Measurements from ENCODE around the gene SMARCC2. TPM values are rescaled to one million over a fixed set of nuclear protein-coding genes. Genes with fewer than 3 reads are reported as not detected.

SMARCC2 gene
- 24.9 and 27.1 TPM in 2 replicates for total RNA-seq (2012; rRNA removed)

GRCh38 chr12:56189099-56189917, at the start of gene SMARCC2:
Gene SMARCC2 (minus strand): TSS chr12:56189483. CDS start chr12:56189461, 22 bp downstream.
- Histone ChIP-seq H3K9me3 (replicated peaks; ENCODE audit: low read length) (no peaks in the 10 kb centered on the region), H3K4me2 (ENCODE audit: low read length) (peak within 1 kb of the TSS; percentile 94), H3K27me3 (ENCODE audit: control insufficient read depth, insufficient read depth, low read length) (no peaks in the 10 kb centered on the region), H3K4me3 (ENCODE audit: low read length) (peak within 1 kb of the TSS; percentile 90), H3K36me3 (ENCODE audit: insufficient read depth, low read length) (peaks cover 20% of the 10 kb centered on the region), H3K4me1 (ENCODE audit: control insufficient read depth, insufficient read depth, low read length) (peaks cover 16% of the 10 kb centered on the region), H3K9ac (ENCODE audit: low read depth, low read length) (peak within 1 kb of the TSS; percentile 89)

GRCh38 chr12:56237552-56237951, 48.3 kb upstream of the SMARCC2 start:
- H3K4me3 ChIP-seq (ENCODE audit: low read length) = no peak overlapping the region
- no peaks in the 10 kb centered on the region for H3K4me1 ChIP-seq (ENCODE audit: control insufficient read depth, insufficient read depth, low read length)
- no peak overlapping the region for H3K4me2 ChIP-seq (ENCODE audit: low read length)
- no peak overlapping the region for H3K9ac ChIP-seq (ENCODE audit: low read depth, low read length)
- no peaks in the 10 kb centered on the region for H3K9me3 ChIP-seq (replicated peaks; ENCODE audit: low read length)
- H3K27me3 ChIP-seq (ENCODE audit: control insufficient read depth, insufficient read depth, low read length) = no peaks in the 10 kb centered on the region
- H3K36me3 ChIP-seq (ENCODE audit: insufficient read depth, low read length) = peaks cover 50% of the 10 kb centered on the region

DNA sequence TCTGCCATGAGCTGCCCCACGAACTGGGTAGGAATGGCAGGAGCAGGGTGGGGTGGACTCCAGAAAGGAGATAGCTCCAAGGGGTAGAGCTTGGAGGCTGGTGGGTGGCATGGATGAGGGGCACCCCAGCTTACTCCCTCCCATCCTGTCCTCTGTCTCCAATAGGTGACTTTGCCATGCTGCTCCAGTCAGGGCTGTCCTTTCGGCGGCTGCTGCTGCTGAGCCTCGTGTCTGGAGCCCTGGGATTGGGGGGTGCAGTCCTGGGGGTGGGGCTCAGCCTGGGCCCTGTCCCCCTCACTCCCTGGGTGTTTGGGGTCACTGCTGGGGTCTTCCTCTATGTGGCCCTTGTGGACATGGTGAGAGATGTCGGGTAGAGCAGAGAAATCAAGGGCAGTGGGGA, 47.7 kb upstream of the SMARCC2 start:
- H3K27me3 ChIP-seq (ENCODE audit: control insufficient read depth, insufficient read depth, low read length) = no peaks in the 10 kb centered on the region
- H3K4me2 ChIP-seq (ENCODE audit: low read length) = no peak overlapping the region
- no peaks in the 10 kb centered on the region for H3K9me3 ChIP-seq (replicated peaks; ENCODE audit: low read length)
- no peak overlapping the region for H3K9ac ChIP-seq (ENCODE audit: low read depth, low read length)
- H3K4me1 ChIP-seq (ENCODE audit: control insufficient read depth, insufficient read depth, low read length) = no peaks in the 10 kb centered on the region
- no peak overlapping the region for H3K4me3 ChIP-seq (ENCODE audit: low read length)
- H3K36me3 ChIP-seq (ENCODE audit: insufficient read depth, low read length) = peaks cover 44% of the 10 kb centered on the region

DNA sequence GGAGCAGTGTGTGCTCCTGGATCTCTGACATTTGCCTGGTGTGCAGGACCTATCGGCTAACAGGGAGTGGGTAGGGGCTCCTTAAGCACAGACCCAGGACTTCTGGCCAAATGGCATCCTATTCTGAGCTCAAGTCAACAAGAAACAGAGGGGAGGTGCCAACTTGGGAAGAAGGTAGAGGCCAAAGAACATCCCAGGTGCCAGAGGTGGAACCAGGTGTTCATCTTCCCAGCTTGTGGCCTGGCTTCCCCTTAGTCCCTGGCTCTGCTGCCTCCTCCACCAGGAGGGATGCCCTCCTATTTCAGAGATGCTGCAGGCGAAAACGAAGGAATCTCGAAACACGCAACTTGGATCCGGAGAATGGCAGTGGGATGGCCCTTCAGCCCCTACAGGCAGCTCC, 46.8 kb upstream of the SMARCC2 start:
- no peak overlapping the region for H3K4me2 ChIP-seq (ENCODE audit: low read length)
- no peaks in the 10 kb centered on the region for H3K4me1 ChIP-seq (ENCODE audit: control insufficient read depth, insufficient read depth, low read length)
- no peaks in the 10 kb centered on the region for H3K27me3 ChIP-seq (ENCODE audit: control insufficient read depth, insufficient read depth, low read length)
- H3K36me3 ChIP-seq (ENCODE audit: insufficient read depth, low read length) = peaks cover 37% of the 10 kb centered on the region
- no peaks in the 10 kb centered on the region for H3K9me3 ChIP-seq (replicated peaks; ENCODE audit: low read length)
- H3K4me3 ChIP-seq (ENCODE audit: low read length) = no peak overlapping the region
- H3K9ac ChIP-seq (ENCODE audit: low read depth, low read length) = no peak overlapping the region

DNA sequence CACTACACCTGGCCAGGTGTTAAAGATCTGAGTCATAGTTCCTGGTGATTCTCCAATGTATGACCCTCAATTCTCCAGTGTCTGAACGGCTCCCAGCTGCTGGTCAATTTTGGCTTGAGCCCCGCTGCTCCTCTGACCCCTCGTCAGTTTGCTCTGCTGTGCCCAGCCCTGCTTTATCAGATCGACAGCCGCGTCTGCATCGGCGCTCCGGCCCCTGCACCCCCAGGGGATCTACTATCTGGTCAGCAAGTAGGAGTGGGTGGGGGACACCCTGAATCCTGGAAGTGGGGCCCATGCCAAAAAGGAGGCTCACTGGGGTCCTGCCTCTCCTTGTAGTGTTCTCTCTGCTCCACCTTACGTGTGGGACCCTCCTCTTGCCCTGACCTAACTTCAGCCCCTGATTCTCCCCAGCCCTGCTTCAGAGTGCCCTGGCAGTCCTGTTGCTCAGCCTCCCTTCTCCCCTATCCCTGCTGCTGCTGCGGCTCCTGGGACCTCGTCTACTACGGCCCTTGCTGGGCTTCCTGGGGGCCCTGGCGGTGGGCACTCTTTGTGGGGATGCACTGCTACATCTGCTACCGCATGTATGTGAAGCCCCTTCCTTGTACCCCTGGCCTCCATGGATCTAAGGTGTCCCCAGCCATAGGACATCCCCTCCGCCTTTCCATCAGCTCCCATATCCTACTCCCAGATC, 45.6 kb upstream of the SMARCC2 start:
- Histone ChIP-seq H3K4me2 (ENCODE audit: low read length) (no peak overlapping the region), H3K36me3 (ENCODE audit: insufficient read depth, low read length) (peaks cover 29% of the 10 kb centered on the region), H3K27me3 (ENCODE audit: control insufficient read depth, insufficient read depth, low read length) (no peaks in the 10 kb centered on the region), H3K9ac (ENCODE audit: low read depth, low read length) (no peak overlapping the region), H3K4me1 (ENCODE audit: control insufficient read depth, insufficient read depth, low read length) (no peaks in the 10 kb centered on the region), H3K9me3 (replicated peaks; ENCODE audit: low read length) (no peaks in the 10 kb centered on the region), H3K4me3 (ENCODE audit: low read length) (no peak overlapping the region)

DNA sequence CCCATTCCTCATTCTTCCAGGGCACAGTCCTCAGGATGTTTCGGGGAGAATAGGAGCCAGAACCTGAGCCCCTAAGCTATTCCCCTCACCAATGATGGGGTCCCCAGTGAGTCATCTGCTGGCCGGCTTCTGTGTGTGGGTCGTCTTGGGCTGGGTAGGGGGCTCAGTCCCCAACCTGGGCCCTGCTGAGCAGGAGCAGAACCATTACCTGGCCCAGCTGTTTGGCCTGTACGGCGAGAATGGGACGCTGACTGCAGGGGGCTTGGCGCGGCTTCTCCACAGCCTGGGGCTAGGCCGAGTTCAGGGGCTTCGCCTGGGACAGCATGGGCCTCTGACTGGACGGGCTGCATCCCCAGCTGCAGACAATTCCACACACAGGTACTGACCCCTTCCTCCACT, 41.9 kb upstream of the SMARCC2 start:
- H3K36me3 ChIP-seq (ENCODE audit: insufficient read depth, low read length) = peaks cover 4% of the 10 kb centered on the region
- no peaks in the 10 kb centered on the region for H3K4me1 ChIP-seq (ENCODE audit: control insufficient read depth, insufficient read depth, low read length)
- no peak overlapping the region for H3K4me2 ChIP-seq (ENCODE audit: low read length)
- no peaks in the 10 kb centered on the region for H3K9me3 ChIP-seq (replicated peaks; ENCODE audit: low read length)
- H3K9ac ChIP-seq (ENCODE audit: low read depth, low read length) = no peak overlapping the region
- no peak overlapping the region for H3K4me3 ChIP-seq (ENCODE audit: low read length)
- H3K27me3 ChIP-seq (ENCODE audit: control insufficient read depth, insufficient read depth, low read length) = no peaks in the 10 kb centered on the region

DNA sequence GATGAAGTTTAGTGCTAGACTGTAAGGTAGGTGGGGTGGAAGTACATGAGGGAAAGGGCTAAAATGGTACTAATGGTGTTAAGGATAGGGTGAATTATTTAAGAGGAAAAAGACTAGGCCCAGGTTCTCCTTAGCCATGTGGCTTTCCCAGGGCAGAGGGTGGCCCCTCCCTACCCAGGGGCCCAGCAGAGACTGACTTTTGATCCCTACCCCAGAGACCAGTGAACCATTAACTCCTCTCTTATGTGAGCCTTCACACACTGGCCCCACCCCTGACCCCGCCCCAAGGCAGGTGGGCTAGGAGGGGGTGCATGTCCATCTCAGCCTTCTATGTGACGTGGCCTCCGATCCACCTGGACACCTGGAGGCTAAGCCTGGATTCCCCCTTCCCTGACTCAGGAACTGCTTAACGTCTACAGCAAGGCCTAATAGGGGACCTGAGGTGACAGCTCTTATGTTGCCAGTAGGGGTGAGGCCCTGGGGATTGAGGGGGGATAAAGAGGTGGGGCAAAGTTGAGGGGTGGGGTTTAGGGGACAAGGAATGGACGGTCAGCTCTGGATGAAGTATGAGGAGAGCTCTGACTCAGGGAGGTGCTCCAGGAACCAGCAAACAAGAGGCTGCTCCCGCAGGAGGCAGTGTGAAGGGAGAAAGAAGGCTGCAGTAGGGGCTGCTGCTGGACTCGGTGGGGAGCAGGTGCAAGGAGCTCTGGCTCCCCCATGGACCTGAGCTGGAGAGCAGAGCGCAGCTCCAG, 41.3 kb upstream of the SMARCC2 start:
- no peaks in the 10 kb centered on the region for H3K9me3 ChIP-seq (replicated peaks; ENCODE audit: low read length)
- no peak overlapping the region for H3K4me2 ChIP-seq (ENCODE audit: low read length)
- no peaks in the 10 kb centered on the region for H3K4me1 ChIP-seq (ENCODE audit: control insufficient read depth, insufficient read depth, low read length)
- H3K9ac ChIP-seq (ENCODE audit: low read depth, low read length) = no peak overlapping the region
- no peaks in the 10 kb centered on the region for H3K27me3 ChIP-seq (ENCODE audit: control insufficient read depth, insufficient read depth, low read length)
- H3K4me3 ChIP-seq (ENCODE audit: low read length) = no peak overlapping the region
- no peaks in the 10 kb centered on the region for H3K36me3 ChIP-seq (ENCODE audit: insufficient read depth, low read length)

GRCh38 chr12:56229916-56230431, 40.7 kb upstream of the SMARCC2 start, which contains the start of gene SLC39A5:
Gene SLC39A5 (plus strand): TSS chr12:56230051. CDS start chr12:56231275, 1,224 bp downstream.
- H3K4me2 ChIP-seq (ENCODE audit: low read length) = no peak within 1 kb of the TSS
- no peaks in the 10 kb centered on the region for H3K9me3 ChIP-seq (replicated peaks; ENCODE audit: low read length)
- no peaks in the 10 kb centered on the region for H3K36me3 ChIP-seq (ENCODE audit: insufficient read depth, low read length)
- no peak within 1 kb of the TSS for H3K9ac ChIP-seq (ENCODE audit: low read depth, low read length)
- H3K4me3 ChIP-seq (ENCODE audit: low read length) = no peak within 1 kb of the TSS
- H3K4me1 ChIP-seq (ENCODE audit: control insufficient read depth, insufficient read depth, low read length) = peaks cover 4% of the 10 kb centered on the region
- no peaks in the 10 kb centered on the region for H3K27me3 ChIP-seq (ENCODE audit: control insufficient read depth, insufficient read depth, low read length)

GRCh38 chr12:56229082-56229481, 39.8 kb upstream of the SMARCC2 start:
- Histone ChIP-seq H3K9me3 (replicated peaks; ENCODE audit: low read length) (no peaks in the 10 kb centered on the region), H3K27me3 (ENCODE audit: control insufficient read depth, insufficient read depth, low read length) (no peaks in the 10 kb centered on the region), H3K4me2 (ENCODE audit: low read length) (no peak overlapping the region), H3K4me3 (ENCODE audit: low read length) (no peak overlapping the region), H3K36me3 (ENCODE audit: insufficient read depth, low read length) (no peaks in the 10 kb centered on the region), H3K4me1 (ENCODE audit: control insufficient read depth, insufficient read depth, low read length) (peaks cover 8% of the 10 kb centered on the region), H3K9ac (ENCODE audit: low read depth, low read length) (no peak overlapping the region)

DNA sequence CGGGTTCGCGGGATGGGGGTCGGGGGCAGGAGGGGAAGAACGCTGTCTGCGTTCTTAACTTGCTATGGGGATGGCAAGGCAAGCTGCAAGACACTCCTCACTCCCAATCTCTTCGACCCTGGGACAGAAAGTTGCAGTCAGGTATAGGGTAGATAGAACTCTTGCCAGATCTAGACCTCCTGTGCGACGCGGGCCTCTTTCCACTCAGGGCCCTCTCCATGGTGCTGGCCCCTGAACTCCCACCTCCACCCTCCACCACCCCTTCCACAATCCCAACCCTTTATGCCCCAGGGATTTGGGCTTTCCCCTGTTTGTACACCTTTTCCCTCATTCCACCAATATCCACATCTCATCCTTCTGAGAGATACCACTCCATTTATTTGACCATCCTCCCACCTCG, 35.7 kb upstream of the SMARCC2 start:
- Histone ChIP-seq H3K9me3 (replicated peaks; ENCODE audit: low read length) (no peaks in the 10 kb centered on the region), H3K4me2 (ENCODE audit: low read length) (peak overlapping the region; percentile 92), H3K36me3 (ENCODE audit: insufficient read depth, low read length) (no peaks in the 10 kb centered on the region), H3K4me1 (ENCODE audit: control insufficient read depth, insufficient read depth, low read length) (peaks cover 25% of the 10 kb centered on the region), H3K9ac (ENCODE audit: low read depth, low read length) (peak overlapping the region; percentile 87), H3K4me3 (ENCODE audit: low read length) (peak overlapping the region; percentile 85), H3K27me3 (ENCODE audit: control insufficient read depth, insufficient read depth, low read length) (no peaks in the 10 kb centered on the region)

DNA sequence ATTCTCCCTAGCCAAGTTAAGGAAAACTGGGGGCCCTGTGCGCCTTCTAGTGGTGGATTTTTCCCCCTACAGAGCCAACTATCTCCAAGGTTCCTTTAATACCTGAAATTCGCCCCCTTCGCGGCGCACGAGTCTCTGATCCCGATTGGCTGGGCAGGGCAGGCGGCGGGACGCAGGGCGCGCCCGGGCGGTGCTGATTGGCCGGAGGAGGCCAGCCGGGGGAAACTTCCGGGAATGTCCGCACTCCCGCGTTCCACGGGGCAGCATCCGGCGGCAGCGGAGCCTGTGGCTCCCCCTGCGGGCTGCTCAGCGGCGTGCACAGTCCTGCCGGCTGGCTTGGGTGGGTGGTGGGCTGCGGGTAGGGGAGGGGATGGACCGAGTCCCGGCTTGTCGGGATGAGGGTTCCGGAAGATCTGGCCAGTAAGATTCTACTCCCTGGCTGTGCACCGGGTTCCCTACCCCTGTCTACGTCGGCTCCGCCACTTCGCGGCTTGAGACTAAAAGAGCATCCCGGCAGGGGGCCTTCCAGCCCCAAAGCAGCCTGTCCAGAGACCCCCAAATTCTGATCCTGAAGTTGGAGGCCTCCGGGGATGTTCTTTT, 34.9 kb upstream of the SMARCC2 start, which contains the start of gene NABP2:
TSS of gene NABP2 (plus strand) at position 241 of the 600 bp plus-strand sequence. CDS start 515 bp downstream, outside the sequence.
- Histone ChIP-seq H3K27me3 (ENCODE audit: control insufficient read depth, insufficient read depth, low read length) (no peaks in the 10 kb centered on the region), H3K4me2 (ENCODE audit: low read length) (peak within 1 kb of the TSS; percentile 92), H3K9me3 (replicated peaks; ENCODE audit: low read length) (no peaks in the 10 kb centered on the region), H3K4me3 (ENCODE audit: low read length) (peak within 1 kb of the TSS; percentile 85), H3K36me3 (ENCODE audit: insufficient read depth, low read length) (no peaks in the 10 kb centered on the region), H3K9ac (ENCODE audit: low read depth, low read length) (peak within 1 kb of the TSS; percentile 87), H3K4me1 (ENCODE audit: control insufficient read depth, insufficient read depth, low read length) (peaks cover 26% of the 10 kb centered on the region)

Measured in skeletal muscle satellite cell (primary cell).